Nephron (organoid): ENCODE measurements around the gene CAMKMT.

Experiments
- H3K27ac Mint-ChIP-seq, 3 experiments: 2 replicates each; pipeline ENCODE4 v1.8.0; 2020; ENCODE audit warnings: mixed read lengths in 3 of 3, mild to moderate bottlenecking in 2 of 3, moderate library complexity in 1 of 3
- H3K27me3 Mint-ChIP-seq: 2 replicates; pipeline ENCODE4 v1.8.0; 2021; ENCODE audit warnings: low read depth, mild to moderate bottlenecking, moderate library complexity, mixed read lengths
- H3K36me3 Mint-ChIP-seq: 2 replicates; pipeline ENCODE4 v1.8.0; 2020; ENCODE audit warnings: low read depth, mixed read lengths
- H3K4me1 Mint-ChIP-seq: 2 replicates; pipeline ENCODE4 v1.8.0; 2020; ENCODE audit warnings: mixed read lengths
- H3K4me3 Mint-ChIP-seq, 3 experiments: 2 replicates each; pipeline ENCODE4 v1.8.0; 2020; ENCODE audit warnings: mild to moderate bottlenecking in 3 of 3, mixed read lengths in 3 of 3, moderate library complexity in 2 of 3
- H3K9me3 Mint-ChIP-seq: 2 replicates; pipeline ENCODE4 v1.8.0; 2020; ENCODE audit warnings: mixed read lengths
- TF ChIP-seq, protein P1 (sequence below), 3 experiments: fragments of 200-600 bp; sonication (generic); IDR thresholded peaks; one replicate each; pipeline ENCODE4 v1.5.0; 2021; ENCODE audit warnings: antibody characterized with exemption in 3 of 3; ENCODE audit not compliant: unreplicated experiment in 3 of 3

Gene CAMKMT

DNA sequence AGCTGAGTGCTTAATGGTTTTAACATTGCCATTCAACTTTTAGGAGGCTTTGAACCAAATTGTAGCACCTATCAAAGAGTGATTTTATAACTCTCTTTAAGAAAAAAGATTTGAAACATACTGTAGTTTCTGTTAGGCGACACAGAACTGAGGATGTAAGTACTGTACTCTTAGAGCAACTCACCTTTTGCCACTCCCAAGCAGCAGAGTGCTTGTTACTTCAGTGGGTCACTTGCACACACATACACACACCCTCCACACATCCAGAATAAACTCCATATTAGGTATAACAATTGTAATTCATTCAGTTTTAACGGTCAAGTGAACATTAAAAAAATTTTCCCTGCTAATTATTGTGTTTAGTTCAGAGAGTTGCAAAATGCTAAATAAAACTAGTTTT lies 118.3 kb downstream of the CAMKMT start:
- no peaks in the 10 kb centered on the region for H3K36me3 Mint-ChIP-seq
- H3K27me3 Mint-ChIP-seq: peaks cover 6% of the 10 kb centered on the region
- no peaks in the 10 kb centered on the region for H3K9me3 Mint-ChIP-seq
- no peak overlapping the region for H3K27ac Mint-ChIP-seq
- TF ChIP-seq, protein P1, sequence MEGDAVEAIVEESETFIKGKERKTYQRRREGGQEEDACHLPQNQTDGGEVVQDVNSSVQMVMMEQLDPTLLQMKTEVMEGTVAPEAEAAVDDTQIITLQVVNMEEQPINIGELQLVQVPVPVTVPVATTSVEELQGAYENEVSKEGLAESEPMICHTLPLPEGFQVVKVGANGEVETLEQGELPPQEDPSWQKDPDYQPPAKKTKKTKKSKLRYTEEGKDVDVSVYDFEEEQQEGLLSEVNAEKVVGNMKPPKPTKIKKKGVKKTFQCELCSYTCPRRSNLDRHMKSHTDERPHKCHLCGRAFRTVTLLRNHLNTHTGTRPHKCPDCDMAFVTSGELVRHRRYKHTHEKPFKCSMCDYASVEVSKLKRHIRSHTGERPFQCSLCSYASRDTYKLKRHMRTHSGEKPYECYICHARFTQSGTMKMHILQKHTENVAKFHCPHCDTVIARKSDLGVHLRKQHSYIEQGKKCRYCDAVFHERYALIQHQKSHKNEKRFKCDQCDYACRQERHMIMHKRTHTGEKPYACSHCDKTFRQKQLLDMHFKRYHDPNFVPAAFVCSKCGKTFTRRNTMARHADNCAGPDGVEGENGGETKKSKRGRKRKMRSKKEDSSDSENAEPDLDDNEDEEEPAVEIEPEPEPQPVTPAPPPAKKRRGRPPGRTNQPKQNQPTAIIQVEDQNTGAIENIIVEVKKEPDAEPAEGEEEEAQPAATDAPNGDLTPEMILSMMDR (IDR thresholded peaks at IDR 0.05; ENCODE audit: unreplicated experiment in 3 of 3): no peak
- no peak overlapping the region for H3K4me3 Mint-ChIP-seq
- no peaks in the 10 kb centered on the region for H3K4me1 Mint-ChIP-seq

DNA sequence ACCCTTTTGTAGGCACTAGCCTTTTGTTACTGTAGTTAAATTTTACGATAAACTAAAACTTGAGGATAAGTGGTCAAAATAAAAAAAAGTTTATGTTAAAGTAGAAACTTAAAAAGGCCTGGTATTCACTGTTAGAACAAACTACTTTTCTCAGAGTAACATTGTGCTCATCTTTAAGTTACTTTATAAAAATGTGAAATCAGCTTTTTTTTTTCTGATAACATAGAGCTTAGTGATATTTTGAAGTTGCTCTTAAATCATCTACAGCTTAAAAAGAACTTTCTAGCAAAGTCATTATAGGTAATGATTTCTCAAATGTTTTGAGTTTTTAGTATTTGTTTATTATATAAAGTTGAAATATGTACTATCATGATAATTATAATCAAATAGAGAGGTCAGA lies 125.3 kb downstream of the CAMKMT start:
- H3K27ac Mint-ChIP-seq: no peak overlapping the region
- H3K36me3 Mint-ChIP-seq: no peaks in the 10 kb centered on the region
- H3K4me3 Mint-ChIP-seq: no peak overlapping the region
- no peaks in the 10 kb centered on the region for H3K27me3 Mint-ChIP-seq
- TF ChIP-seq, protein P1 (IDR thresholded peaks at IDR 0.05; ENCODE audit: unreplicated experiment in 3 of 3): no peak
- no peaks in the 10 kb centered on the region for H3K9me3 Mint-ChIP-seq
- no peaks in the 10 kb centered on the region for H3K4me1 Mint-ChIP-seq

DNA sequence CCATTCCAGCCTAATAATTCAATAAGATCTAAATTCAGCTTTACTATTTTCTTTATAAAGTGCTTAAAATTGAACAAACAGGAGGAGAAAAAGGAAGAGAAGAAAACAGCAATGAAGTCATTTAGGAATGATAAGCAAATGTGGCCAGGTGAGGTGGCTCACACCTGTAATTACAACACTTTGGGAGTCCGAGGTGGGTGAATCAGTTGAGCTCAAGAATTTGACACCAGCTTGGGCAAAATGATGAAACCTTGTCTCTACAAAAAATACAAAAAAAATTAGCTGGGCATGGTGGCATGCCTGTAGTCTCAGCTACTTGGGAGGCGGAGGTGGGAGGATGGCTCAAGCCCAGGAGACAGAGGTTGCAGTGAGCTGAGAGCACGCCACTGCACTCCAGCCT lies 129.0 kb downstream of the CAMKMT start:
- H3K9me3 Mint-ChIP-seq: no peaks in the 10 kb centered on the region
- H3K27ac Mint-ChIP-seq: no peak overlapping the region
- no peaks in the 10 kb centered on the region for H3K36me3 Mint-ChIP-seq
- H3K27me3 Mint-ChIP-seq: no peaks in the 10 kb centered on the region
- TF ChIP-seq, protein P1 (IDR thresholded peaks at IDR 0.05; ENCODE audit: unreplicated experiment in 3 of 3): no peak
- no peak overlapping the region for H3K4me3 Mint-ChIP-seq
- H3K4me1 Mint-ChIP-seq: no peaks in the 10 kb centered on the region

DNA sequence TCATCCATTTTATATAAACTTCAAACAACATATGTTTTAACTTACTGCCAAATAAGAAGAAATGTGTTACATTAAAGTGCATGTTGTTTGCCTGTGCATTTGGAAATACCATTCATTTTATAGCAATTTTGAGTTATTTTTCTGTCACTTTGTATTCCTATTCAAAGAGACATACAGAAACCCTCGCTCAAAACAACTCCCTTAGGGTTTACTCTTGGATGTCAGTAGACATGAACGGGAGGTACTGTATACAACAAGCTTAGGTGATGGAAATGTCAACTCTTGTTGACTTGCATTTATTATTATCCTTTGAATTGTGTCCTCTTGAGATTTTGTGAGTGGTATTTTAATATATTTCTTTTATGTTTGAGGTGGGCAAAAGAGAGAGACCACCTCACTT lies 132.3 kb downstream of the CAMKMT start:
- Mint-ChIP-seq H3K4me1 (no peaks in the 10 kb centered on the region), H3K4me3 (no peak overlapping the region), H3K36me3 (no peaks in the 10 kb centered on the region), H3K9me3 (no peaks in the 10 kb centered on the region), H3K27ac (no peak overlapping the region), H3K27me3 (no peaks in the 10 kb centered on the region)
- TF ChIP-seq, protein P1 (IDR thresholded peaks at IDR 0.05; ENCODE audit: unreplicated experiment in 3 of 3): no peak

DNA sequence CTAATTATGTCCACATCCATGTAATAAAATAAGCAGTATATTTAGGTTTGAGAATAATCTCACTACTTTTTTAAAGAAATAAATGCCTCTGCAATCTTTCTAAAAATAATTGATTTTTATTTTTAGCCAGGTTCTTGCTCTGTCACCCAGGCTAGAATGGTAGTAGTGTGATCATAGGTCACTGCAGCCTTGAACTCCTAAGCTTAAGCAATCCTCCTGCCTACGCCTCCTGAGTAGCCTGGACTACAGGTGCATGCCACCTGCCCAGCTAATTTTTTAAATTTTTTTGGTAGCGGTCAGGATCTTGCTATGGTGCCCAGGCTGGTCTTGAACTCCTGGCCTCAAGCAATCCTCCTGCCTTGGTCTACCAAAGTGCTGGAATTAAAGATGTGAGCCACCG lies 133.3 kb downstream of the CAMKMT start:
- Mint-ChIP-seq H3K4me1 (no peaks in the 10 kb centered on the region), H3K4me3 (no peak overlapping the region), H3K27me3 (no peaks in the 10 kb centered on the region), H3K36me3 (no peaks in the 10 kb centered on the region), H3K27ac (no peak overlapping the region), H3K9me3 (no peaks in the 10 kb centered on the region)
- TF ChIP-seq, protein P1 (IDR thresholded peaks at IDR 0.05; ENCODE audit: unreplicated experiment in 3 of 3): no peak

DNA sequence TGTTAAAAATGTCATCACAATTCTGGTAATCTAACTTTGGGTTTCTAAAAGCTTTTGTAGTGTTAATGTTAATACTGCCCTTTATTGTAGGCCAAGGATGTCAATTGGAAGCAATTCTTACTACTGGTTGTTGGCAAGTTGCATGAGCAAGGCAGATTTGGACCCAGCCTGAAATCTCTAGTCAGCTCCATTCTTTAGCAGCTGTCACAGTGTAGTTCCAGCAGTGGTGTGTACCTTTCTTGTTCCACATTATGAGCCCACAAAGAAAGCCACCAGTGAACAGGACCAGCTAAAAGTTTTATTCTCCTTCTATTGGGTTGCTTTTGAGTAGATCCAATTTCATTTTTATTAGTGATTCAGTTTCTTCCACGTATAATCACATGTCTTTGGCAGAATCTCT lies 133.8 kb downstream of the CAMKMT start:
- TF ChIP-seq, protein P1 (IDR thresholded peaks at IDR 0.05; ENCODE audit: unreplicated experiment in 3 of 3): no peak

More for the DNA sequence above, 133.8 kb downstream of the CAMKMT start:
- Mint-ChIP-seq H3K36me3 (no peaks in the 10 kb centered on the region), H3K4me3 (no peak overlapping the region), H3K9me3 (no peaks in the 10 kb centered on the region), H3K4me1 (no peaks in the 10 kb centered on the region), H3K27me3 (no peaks in the 10 kb centered on the region), H3K27ac (peak overlapping the region in 1 of 3 experiments; percentile 54)
